ENCODE measurements around the gene PTPRN.
"Not testable (repeated sequence)": the region's sequence is repeated elsewhere in the genome, so short reads cannot be mapped to it uniquely, and the experiment has no call there.

PTPRN gene

GRCh38 chr2:219312683-219313263 lies 3.6 kb upstream of the PTPRN start:
- in situ Hi-C loops (cut with MboI; ENCODE audit: low pct_unique_long_range_greater_than_20kb, low sequenced_read_pairs); DNase-seq: not testable (repeated sequence)

DNA sequence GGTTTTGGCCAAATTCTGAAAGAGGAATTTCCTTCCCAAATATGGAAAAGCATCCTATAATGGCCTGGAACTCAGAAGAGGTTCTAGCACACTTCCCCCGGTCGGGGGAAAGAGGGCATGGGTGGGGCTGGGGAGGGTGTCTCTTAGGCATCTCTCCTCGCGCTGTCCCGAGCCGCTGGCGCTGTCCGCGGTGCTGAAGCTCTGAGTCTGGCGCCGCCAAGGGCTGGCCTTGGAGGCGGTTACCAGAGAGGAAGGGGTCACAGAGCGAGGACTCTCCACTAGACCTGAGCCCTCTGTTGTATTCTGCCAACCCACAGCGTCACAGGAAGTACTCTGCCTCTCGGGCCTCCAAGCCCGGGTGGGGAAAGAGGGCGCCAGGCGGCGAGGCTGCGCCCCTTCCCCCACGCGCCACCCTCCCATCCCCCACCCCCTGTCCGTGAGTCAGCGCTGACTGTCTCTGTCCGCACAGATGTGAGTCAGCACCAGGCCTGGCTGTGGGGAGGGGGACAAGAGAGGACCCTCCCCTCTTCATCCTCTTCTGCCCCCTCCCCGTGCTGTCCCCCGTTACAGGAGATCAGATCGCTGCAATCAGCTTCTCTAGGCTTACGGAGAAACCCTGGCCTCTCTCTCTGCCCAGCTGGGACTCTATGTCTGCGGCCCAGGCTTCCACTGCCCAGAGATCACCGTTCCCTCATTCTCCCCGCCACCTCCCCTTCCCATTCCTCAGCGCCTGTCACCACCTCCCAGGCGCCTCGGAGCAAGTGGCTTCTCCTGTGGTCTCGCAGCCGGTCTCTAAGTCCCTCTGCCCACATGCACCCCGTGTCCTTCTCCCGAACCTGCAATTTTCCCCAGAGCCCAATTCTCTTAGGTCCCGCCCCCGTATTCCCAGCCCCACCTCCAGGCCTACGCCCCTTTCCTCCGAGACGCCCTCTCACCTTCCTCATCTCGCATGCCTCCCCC lies 779 bp downstream of the PTPRN start:
- DNase-seq: peak; percentile 64
- in situ Hi-C loops (cut with MboI; ENCODE audit: low pct_unique_long_range_greater_than_20kb, low sequenced_read_pairs): no loop called here

- in situ Hi-C loops (cut with MboI; ENCODE audit: low pct_unique_long_range_greater_than_20kb, low sequenced_read_pairs): no loop called here
- DNase-seq: no peak
These were observed 3.2 kb downstream of the PTPRN start for GRCh38 chr2:219306047-219306446.

GRCh38 chr2:219304223-219304622 lies 5.0 kb downstream of the PTPRN start:
- in situ Hi-C loops (cut with MboI; ENCODE audit: low pct_unique_long_range_greater_than_20kb, low sequenced_read_pairs): no loop called here

DNA sequence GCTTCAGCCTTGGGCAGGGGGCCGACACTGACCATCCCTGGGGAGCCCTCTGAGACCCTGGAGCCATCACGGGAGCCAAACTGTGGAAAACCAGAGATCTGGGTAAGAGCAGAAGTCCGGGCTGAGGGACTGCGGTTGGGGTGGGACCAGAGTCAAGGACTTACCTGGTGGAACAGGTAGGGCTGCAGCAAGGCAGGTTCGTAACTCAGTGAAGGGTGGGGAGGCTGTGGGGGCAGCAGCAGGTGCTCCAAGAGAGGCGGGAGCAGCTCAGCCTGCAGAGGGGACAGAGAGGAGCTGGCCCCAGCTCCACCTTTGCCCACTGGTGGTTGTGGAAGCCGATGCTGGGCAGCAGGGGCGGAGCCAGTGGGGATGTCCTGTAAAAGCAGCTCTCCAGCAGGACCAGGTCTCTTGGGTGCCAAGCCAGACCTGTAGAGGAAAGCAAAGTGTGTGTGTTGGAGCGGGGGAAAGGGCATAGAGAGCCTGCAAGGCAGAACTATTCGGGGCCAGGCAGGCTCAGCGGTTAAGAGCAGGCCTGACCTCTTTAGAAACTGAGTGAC lies 6.7 kb downstream of the PTPRN start:
- no peak for DNase-seq
- in situ Hi-C loops (cut with MboI; ENCODE audit: low pct_unique_long_range_greater_than_20kb, low sequenced_read_pairs): no loop called here

More at GRCh38 chr2:219304223-219304622, 5.0 kb downstream of the PTPRN start:
- DNase-seq: no peak

GRCh38 chr2:219300022-219300421 lies 9.2 kb downstream of the PTPRN start:
- in situ Hi-C loops (cut with MboI; ENCODE audit: low pct_unique_long_range_greater_than_20kb, low sequenced_read_pairs): no loop called here
- no peak for DNase-seq

GRCh38 chr2:219299372-219299760 lies 9.8 kb downstream of the PTPRN start:
- in situ Hi-C loops (cut with MboI; ENCODE audit: low pct_unique_long_range_greater_than_20kb, low sequenced_read_pairs): no loop called here
- no peak for DNase-seq

DNA sequence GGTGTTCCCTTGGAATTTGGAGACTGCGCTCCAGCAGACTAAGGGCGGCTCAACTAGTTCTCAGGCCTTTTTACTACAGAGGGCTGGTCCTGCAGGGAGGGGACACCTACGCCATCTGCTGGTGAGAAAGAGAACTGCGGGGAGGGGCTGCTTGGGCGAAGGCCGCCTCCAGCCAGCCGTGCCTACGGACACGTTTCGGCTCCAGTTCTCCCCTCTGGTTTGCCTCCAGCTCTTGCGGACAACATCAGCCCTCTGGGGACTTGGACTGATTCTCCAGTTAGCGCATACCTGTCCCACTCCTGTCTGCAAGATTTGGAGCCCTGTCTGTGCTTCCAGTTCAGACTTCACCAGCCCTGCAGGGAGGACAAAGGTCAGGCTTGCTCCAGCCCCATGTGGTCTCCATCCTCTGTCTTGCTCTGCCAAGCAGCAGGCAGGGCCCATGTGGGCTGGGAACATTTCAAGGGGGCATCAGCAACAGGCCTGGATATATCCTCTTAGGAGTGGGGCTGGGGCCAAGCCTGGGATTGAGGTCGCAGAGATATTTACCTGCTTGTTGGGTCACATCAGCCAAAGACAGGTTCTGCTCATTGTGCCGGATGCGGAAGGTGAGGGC lies 10.3 kb downstream of the PTPRN start:
- DNase-seq: peak; percentile 89
- in situ Hi-C loops (cut with MboI; ENCODE audit: low pct_unique_long_range_greater_than_20kb, low sequenced_read_pairs): no loop called here

- in situ Hi-C loops (cut with MboI; ENCODE audit: low pct_unique_long_range_greater_than_20kb, low sequenced_read_pairs): no loop called here
- DNase-seq: no peak
These were observed 11.3 kb downstream of the PTPRN start for GRCh38 chr2:219297766-219298456.

GRCh38 chr2:219296631-219297391 lies 12.4 kb downstream of the PTPRN start:
- in situ Hi-C loops (cut with MboI; ENCODE audit: low pct_unique_long_range_greater_than_20kb, low sequenced_read_pairs): no loop called here

DNA sequence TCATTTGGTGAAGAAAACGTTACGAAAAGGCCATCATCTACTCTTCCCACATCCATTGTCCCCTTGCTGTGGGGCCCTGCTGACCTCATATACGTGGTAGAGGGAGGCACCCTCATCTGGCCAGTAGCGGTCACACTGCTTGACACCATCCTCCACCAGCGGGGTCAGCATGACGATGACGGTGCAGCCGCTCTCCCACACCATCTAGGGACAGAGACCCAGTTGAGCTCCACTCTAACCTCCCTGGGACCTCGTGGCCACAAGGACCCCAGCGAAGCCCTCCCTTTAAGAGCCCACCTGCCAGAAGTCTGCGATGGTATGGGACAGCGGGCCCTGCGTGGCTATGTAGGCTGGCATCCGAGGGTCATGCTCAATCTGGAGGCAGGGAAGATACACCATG lies 13.1 kb downstream of the PTPRN start:
- in situ Hi-C loops (cut with MboI; ENCODE audit: low pct_unique_long_range_greater_than_20kb, low sequenced_read_pairs): no loop called here
- DNase-seq: no peak

More at GRCh38 chr2:219296631-219297391, 12.4 kb downstream of the PTPRN start:
- DNase-seq: no peak

- in situ Hi-C loops (cut with MboI; ENCODE audit: low pct_unique_long_range_greater_than_20kb, low sequenced_read_pairs): no loop called here
These were observed 14.5 kb downstream of the PTPRN start for GRCh38 chr2:219294356-219295351.

DNA sequence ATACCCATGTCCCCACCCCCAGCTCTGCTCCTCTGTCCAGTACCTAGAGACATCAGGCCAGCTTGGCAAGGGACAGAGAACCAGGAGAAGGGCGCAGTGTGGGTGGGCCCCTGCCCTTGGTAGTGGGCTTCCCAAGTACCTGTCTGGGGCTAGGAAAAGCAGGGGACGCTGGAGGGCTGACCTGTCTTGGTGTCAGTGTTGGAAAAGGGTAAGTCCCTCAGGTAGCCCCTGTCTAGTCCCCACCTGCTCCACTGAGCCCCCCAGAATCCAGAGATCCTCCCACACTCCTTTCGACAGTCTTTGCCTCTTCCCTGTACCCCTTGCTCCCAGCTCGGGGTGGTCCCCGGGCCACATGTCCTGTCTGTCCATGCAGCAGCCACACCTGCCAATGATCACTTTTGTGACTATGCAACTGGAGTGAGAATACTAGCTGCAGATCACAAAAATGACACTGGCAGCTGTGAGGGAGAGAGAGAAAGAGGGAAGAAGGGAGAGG lies 15.4 kb downstream of the PTPRN start:
- in situ Hi-C loops (cut with MboI; ENCODE audit: low pct_unique_long_range_greater_than_20kb, low sequenced_read_pairs): no loop called here
- no peak for DNase-seq

More at GRCh38 chr2:219294356-219295351, 14.5 kb downstream of the PTPRN start:
- peak; percentile 95 for DNase-seq

DNA sequence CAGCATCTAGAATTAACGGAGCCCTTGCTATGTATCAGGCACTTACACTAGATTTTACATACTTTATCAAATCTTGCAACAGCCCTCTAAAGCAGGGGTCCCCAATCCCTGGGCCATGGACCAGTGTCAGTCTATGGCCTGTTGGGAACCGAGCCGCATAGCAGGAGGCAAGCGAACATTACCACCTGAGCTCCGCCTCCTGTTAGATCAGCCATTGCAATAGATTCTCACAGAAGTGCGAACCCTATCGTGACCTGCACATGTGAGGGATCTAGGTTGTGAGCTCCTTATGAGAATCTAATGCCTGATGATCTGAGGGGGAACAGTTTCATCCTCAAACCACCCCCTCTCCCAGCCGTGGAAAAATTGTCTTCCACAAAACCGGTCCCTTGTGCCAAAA lies 16.6 kb downstream of the PTPRN start:
- in situ Hi-C loops (cut with MboI; ENCODE audit: low pct_unique_long_range_greater_than_20kb, low sequenced_read_pairs): no loop called here
- DNase-seq: no peak

DNA sequence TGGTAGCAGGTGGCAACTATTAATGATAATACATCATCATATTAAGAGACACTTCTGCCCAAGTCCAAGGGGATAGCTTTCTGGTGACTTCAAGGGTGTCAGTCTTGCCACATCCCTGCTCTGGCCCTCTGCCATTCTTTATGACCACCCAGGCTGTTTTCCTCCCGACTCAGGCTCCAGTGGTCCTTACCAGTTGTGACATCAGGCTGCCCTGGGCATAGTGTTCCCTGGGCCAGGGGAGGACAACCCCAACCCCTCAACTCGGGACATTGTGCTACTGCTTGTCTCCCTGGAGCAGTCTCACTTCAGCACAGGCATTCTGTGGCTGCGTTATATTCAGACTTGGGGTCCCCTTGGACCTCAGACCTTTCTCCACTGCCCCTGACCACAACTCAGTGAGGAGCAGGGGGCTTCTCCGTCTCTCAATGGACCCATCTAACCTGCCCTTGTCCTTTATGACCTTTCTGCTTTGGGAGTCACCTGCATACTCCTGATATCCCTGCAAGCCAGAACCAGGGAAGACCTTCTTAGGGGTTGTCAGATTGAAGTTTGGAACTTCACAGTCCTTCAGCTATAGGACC lies 17.2 kb downstream of the PTPRN start:
- in situ Hi-C loops (cut with MboI; ENCODE audit: low pct_unique_long_range_greater_than_20kb, low sequenced_read_pairs): no loop called here

GRCh38 chr2:219291394-219291793 lies 17.8 kb downstream of the PTPRN start:
- DNase-seq: no peak
- in situ Hi-C loops (cut with MboI; ENCODE audit: low pct_unique_long_range_greater_than_20kb, low sequenced_read_pairs): no loop called here

More for the DNA sequence above, 17.2 kb downstream of the PTPRN start:
- DNase-seq: no peak

Data from KBM-7 (cell line).